Hepatocyte (in vitro differentiated cells): Measurements from ENCODE around the gene APEH.

Source experiments
- EZH2 ChIP-seq: fragments of 200-600 bp; sonication (generic); IDR thresholded peaks from 2 replicates; pipeline ENCODE4 v1.6.1; 2016; ENCODE audit warnings: antibody characterized with exemption, mild to moderate bottlenecking, borderline replicate concordance
- EZH2phosphoT487 ChIP-seq: fragments of 200-600 bp; sonication (generic); IDR thresholded peaks from one replicate; pipeline ENCODE4 v1.6.1; 2018; ENCODE audit warnings: antibody characterized with exemption, mild to moderate bottlenecking, low read depth, moderate library complexity; ENCODE audit not compliant: unreplicated experiment, severe bottlenecking
- TF ChIP-seq, protein P1 (sequence below): fragments of 200-600 bp; sonication (generic); IDR thresholded peaks from 2 replicates; pipeline ENCODE4 v1.5.1; 2016; ENCODE audit warnings: antibody characterized with exemption, mild to moderate bottlenecking; ENCODE audit not compliant: poor library complexity

DNA sequence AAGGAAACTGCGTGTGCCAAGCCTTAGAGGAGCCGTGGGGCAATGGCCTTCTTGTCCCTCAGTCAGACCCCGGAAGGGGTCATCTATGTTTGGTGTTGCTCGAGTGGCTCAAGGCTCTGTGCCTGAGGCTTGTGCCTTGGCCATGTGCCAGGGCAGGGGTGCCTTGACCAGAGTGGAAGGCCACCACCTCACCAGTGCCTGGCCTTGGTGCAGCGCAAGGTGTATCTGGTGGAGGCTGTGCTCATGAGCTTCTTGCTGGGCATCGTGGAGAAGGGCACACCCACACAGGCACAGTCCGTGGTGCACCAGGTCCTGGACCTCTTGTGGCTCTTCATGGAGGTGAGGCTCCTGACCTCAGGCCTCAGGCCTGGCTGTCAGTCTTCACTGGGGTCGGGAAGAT is 25.9 kb downstream of the APEH start:
- no peak for TF ChIP-seq EZH2
- TF ChIP-seq, protein P1, sequence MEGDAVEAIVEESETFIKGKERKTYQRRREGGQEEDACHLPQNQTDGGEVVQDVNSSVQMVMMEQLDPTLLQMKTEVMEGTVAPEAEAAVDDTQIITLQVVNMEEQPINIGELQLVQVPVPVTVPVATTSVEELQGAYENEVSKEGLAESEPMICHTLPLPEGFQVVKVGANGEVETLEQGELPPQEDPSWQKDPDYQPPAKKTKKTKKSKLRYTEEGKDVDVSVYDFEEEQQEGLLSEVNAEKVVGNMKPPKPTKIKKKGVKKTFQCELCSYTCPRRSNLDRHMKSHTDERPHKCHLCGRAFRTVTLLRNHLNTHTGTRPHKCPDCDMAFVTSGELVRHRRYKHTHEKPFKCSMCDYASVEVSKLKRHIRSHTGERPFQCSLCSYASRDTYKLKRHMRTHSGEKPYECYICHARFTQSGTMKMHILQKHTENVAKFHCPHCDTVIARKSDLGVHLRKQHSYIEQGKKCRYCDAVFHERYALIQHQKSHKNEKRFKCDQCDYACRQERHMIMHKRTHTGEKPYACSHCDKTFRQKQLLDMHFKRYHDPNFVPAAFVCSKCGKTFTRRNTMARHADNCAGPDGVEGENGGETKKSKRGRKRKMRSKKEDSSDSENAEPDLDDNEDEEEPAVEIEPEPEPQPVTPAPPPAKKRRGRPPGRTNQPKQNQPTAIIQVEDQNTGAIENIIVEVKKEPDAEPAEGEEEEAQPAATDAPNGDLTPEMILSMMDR = no peak
- TF ChIP-seq EZH2phosphoT487 = no peak
